GM18526 (cell line): ENCODE results near the gene FAM151B.

ENCODE experiments used
- POLR2A ChIP-seq: IDR thresholded peaks from 3 replicates; pipeline ENCODE4 v1.6.1; 2011; ENCODE audit not compliant: insufficient read length; ENCODE audit errors: extremely low read depth

FAM151B gene

DNA sequence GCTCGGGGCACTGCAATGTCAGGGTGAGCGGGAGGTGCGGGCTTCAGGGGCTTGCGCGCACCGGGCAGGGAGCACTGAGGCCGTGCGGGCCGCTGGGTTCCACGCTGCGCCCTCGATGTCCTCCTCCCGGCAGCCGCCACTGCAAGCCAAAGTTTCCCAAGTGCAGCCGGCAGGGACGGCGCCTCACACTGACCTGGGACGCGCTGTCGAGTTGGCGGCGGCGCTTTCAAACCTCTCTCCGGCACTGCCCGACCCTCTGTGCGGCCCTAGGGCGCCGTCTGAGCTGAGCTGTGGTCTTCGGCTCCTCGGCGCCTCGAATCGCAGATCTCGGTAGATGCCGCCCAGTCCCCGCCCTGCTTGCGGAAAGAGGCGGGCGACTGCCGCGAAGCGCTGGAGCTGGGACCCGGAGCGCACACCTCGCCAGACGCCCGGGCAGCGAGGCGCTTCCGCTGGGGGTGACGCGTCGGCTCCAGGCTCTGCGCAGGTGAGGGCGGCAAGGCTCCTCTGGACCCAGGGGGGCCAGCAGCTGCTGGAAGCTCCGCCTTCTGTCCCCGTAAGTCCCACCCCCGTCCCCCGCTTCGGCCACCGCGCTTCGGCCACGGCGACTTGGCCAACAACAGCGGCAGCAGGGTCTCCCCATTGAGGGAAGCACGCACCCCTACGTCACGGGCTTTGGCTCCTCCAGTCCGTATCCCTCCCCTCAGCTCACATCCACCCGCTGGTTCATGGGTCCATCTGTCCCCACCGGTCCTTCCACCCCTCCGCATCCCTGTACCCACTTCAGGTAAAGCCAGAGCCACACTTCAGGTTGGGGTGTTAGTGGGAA is 82.3 kb downstream of the FAM151B start, which contains the start of gene ANKRD34B:
Gene ANKRD34B, minus strand, starts transcription at position 320 of the 826 bp plus-strand sequence. CDS start 10,261 bp downstream, outside the sequence.
- TF ChIP-seq POLR2A = no peak

DNA sequence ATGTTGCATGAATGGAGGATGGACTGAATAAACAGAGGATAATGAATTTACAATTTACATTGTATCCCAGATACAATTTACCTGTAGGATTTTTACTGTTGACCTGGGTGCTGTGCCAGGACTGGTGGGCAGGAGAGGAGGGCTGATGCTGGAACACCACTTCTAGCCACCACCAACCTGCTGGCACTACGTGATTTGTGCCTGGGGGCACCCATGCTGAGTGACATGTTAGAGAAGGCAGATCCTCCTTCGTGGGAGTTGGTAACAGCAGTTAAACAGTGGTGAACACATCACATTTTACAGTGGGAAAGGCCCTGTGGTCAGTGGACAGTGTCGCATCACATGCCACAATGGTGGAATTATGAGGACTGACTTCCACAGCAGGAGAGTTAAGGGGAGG is 85.2 kb downstream of the FAM151B start:
- TF ChIP-seq POLR2A = no peak

DNA sequence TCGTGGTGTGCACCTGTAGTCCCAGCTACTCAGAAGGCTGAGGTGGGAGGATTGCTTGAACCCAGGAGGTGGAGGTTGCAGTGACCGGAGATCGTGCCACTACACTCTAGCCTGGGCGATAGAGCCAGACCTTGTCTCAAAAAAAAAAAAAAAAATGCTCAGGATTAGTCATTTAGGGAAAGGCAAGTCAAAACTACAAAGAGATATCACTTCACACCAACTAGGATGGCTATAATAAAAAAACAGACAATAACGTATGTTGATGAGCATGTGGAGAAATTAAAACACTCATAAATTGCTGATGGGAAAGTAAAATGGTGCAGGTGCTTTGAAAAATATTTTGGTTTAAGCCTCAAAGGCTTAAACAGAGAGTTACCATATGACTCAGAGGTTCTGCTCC is 88.5 kb downstream of the FAM151B start:
- no peak for TF ChIP-seq POLR2A

DNA sequence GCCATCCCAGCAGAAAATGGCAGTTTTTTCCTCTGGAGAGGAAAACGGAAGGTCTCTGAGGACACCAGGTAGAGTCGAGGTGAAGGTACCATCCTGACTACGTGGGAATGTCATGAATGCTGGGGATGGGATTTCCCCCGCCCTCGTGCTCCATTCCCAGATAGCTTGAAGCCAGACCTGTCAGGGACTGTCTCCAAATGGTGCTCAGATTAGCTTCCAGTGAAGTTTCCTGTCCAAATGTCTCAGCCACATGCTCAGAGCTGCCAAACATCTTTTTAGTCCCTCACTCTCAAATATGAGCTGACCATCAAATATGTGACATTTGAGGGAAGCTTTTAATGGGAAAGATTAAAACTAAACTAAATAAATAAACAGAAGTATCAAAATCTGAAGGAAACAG is 89.8 kb downstream of the FAM151B start:
- TF ChIP-seq POLR2A = no peak

DNA sequence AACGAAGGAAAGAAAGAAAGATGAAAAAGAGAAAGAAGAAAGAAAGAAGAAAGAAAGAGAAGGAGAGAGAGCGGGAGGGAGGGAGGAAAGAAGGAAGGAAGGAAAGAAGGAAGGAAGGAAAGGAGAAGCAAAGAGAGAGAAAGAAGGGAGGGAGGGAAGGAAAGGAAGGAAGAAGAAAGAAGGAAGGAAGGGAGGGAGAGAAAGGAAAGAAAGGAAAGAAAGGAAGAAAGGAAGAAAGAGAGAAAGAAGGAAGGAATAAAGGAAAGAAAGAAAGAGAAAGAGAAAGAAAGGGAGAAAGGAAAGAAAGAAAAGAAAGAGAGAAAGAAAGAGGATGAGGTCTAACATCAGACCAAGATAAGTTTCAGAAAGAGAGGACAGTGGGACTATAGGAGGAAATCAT is 91.2 kb downstream of the FAM151B start:
- no peak for TF ChIP-seq POLR2A

DNA sequence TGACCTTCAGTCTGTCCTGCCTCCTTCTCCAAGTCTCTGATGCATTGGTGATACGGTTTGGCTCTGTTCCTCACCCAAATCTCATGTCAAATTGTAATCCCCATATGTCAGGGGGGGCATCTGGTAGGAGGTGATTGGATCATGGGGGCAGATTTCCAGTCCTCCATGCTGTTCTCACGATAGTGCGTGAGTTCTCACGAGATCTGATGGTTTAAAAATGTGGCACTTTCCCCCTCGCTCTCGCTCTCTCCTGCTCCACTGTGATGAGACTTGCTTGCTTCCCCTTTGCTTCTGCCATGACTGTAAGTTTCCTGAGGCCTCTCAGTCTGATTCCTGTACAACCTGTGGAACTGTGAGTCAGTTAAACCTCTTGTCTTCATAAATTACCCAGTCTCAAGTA is 96.9 kb downstream of the FAM151B start:
- TF ChIP-seq POLR2A = no peak

DNA sequence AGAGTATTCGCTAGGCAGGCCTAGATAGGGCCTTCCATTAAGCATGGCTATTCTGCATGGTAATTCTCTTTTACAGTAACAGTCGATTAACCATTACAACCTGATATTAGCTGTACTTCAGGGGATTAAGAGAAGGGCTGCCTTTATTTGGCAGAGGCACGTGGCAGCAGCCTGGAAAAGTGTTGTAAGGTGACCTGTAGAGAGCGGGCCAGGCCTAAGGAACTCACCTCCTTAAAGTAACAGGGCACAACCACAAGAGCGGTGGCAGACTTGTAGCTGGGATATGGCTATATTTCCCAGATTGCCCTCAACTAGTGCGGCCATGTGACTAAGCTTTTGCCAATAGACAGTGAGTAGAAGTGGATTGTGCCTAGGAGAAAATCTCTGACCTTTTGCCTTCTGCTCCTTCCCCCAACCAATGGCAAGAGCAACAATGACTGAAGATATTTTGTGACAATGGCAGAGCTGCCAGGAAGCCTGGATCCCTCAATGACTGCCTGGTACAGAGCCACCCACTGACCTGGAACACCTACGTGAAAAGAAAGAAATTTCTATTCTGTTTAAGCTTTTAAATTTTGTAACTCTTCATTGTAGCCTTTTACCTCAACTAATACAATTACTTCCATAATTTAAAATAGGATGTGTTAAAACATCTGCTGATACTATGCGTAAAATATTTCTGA is 101.1 kb downstream of the FAM151B start:
- no peak for TF ChIP-seq POLR2A

DNA sequence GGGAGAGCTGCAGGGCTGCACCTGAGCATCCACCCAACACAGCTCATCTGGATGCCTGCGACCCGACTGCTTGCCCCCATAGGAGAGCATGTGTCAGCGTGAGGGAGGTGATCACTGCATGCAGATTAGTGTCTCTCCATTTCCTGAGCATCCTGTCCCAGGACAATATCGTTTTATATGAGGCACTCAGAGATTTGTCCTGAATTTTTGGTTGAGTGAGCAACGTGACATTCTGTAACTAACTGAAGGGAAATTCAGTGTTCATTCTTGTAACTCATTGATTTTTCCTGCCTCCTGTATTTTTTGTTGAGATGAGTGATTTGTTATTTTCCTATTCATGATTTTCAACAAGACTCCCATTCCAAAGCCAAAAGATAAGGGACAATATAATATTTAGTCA is 102.9 kb downstream of the FAM151B start:
- TF ChIP-seq POLR2A = no peak

DNA sequence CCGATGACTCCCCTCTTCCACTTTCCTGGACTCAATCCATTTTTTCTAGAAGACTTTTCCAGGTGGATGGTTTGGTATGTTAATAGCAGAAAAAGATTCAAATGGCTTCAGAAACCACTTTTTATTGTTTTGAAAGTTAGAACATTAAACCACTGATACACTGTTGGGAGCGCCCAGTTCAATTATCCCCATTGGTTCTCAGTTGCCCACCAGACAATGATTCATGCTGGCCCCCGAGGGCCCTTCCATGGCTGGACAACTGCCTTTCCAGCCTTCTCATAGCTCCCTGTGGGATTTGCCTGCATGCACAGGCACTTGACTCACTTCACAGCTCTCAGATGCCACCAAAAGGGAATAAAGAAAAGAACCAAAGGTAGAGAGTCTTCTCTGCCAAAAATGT is 103.5 kb downstream of the FAM151B start:
- TF ChIP-seq POLR2A = no peak

DNA sequence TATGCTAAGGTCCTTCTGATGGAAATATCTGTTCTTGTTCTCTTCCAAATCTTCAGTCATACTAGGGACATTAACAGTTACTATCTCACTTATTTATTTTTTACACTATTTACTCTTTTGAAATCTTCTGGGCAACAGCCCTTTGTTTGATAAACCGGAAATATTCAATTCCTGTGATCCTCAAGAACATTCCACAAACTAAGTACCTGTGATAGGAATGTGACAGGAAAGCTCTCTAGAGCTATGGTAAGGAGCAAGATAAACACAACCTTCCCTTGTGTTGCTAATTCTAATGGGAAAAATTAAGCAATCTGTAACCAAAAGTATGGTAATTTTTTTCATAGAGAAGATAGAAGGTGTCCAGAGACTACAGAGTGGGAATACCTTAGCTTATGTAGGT is 104.2 kb downstream of the FAM151B start:
- TF ChIP-seq POLR2A = no peak
